ENCODE data around the gene TEAD1. TPM values are rescaled to one million over a fixed set of nuclear protein-coding genes. Genes with fewer than 3 reads are reported as not detected.

Gene TEAD1
- total RNA-seq: 45.1 and 50.0 TPM in 2 replicates

DNA sequence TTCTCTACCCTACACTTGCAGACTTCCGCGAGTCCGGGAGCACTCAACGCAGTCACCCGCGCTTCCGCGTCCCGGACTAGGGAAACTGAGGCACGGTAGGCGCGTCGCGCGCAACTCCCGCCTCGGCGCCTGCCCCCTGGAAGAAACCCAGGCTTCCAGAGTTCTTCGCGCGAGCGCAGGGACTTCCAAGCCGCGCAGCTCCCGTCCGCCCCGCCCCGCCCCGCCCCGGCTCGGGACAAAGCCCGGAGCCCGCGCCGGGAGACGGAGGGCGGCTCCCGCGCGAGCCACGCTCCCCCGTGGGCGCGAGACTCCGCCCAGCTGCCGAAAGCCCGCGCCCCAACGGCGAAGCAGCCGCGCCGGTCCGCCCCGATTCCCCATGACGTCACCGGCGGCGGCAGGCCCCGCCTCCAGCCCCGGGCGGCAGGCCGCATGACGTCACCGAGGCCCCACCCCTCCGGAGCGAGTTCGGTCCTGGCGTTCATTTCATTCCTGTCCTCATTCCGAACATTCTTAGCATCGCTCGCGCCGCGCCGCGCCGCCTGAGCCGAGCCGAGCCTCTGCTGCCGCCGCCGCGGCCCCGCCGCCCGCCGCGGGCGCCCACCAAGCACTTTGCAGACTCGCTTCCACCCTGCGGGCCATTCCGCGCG is at the start of gene TEAD1:
Gene TEAD1 (plus strand): TSS at position 498 of the 647 bp plus-strand sequence.

Small RNAs within 50 kb of the gene (small RNA-seq; reads per million reads assigned to genes)
- 0.21 reads per million for gene RF00424
